HFF-Myc (cell line): ENCODE data around the gene UBTD2.
A peak's percentile ranks its signal among the peaks of the same experiment; 100 is the strongest.
"Not testable (repeated sequence)": the region's sequence is repeated elsewhere in the genome, so short reads cannot be mapped to it uniquely, and the experiment has no call there.

Experiments
- DNase-seq: peaks from one replicate; pipeline ENCODE4 v3.0.0-alpha.2; 2011; ENCODE audit warnings: low read depth; ENCODE audit errors: extremely low read depth
- H3K4me3 ChIP-seq: replicated peaks from 2 replicates; pipeline ENCODE4 v1.5.1; 2011; ENCODE audit warnings: low read depth, mild to moderate bottlenecking, control low read depth, low read length
- TF ChIP-seq, protein P1 (sequence below): IDR thresholded peaks from 2 replicates; pipeline ENCODE4 v1.5.1; 2012; ENCODE audit warnings: mild to moderate bottlenecking, low read depth, low read length, control low read depth; ENCODE audit errors: missing control alignments

The UBTD2 gene

DNA sequence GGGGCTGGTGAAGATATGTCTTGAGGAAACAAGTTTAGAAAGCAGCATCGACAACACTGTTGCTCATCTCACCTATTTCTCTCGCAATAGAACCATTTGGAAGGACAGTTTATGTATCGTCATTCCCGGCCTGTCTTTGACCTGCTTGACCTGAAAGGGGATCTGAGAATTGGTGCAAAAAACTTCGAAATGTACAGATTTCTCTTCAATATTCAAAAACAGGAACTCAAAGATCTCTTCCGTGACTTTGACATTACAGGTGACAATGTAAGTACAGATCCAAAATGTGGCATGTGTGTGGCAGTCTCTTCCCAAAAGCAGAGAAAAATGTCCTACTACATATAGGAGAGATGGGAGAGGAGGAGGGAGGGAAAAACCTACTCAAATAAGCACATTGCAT lies 83.1 kb downstream of the UBTD2 start:
- TF ChIP-seq, protein P1, sequence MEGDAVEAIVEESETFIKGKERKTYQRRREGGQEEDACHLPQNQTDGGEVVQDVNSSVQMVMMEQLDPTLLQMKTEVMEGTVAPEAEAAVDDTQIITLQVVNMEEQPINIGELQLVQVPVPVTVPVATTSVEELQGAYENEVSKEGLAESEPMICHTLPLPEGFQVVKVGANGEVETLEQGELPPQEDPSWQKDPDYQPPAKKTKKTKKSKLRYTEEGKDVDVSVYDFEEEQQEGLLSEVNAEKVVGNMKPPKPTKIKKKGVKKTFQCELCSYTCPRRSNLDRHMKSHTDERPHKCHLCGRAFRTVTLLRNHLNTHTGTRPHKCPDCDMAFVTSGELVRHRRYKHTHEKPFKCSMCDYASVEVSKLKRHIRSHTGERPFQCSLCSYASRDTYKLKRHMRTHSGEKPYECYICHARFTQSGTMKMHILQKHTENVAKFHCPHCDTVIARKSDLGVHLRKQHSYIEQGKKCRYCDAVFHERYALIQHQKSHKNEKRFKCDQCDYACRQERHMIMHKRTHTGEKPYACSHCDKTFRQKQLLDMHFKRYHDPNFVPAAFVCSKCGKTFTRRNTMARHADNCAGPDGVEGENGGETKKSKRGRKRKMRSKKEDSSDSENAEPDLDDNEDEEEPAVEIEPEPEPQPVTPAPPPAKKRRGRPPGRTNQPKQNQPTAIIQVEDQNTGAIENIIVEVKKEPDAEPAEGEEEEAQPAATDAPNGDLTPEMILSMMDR = no peak
- no peak overlapping the region for H3K4me3 ChIP-seq
- DNase-seq = no peak

DNA sequence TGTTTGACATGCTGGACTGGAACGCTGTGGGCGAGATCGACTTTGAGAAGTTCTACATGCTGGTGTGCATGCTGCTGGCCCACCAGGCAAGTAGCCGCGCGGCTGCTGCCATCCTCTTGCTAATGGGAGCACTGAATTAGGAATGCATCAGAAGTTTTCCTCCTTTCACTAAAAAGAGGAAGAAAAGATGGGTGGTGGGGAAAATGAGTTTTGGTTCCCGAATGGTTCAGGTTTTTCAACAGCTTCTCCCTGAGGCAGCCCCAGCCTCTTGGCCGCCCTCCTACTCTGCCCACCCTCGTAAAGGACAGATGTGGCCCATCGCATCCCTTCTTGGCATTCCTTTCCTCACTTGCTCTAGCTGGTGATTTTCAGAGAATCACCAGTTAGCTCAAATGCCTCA lies 84.1 kb downstream of the UBTD2 start:
- TF ChIP-seq, protein P1 = no peak
- no peak for DNase-seq
- no peak overlapping the region for H3K4me3 ChIP-seq

DNA sequence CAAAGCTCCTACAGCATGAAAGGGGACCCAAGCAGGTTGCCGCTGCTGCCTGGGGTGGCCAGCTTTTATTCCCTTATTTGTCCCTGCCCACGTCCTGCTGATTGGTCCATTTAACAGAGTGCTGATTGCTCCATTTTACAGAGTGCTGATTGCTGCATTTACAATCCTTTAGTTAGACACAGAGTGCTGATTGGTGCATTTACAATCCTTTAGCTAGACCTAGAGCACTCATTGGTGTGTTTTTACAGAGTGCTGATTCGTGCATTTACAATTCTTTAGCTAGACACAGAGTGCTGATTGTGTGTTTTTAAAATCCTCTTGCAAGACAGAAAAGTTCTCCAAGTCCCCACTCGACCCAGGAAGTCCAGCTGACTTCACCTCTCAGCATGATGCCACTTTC lies 85.8 kb downstream of the UBTD2 start:
- DNase-seq, H3K4me3 ChIP-seq: not testable (repeated sequence)

DNA sequence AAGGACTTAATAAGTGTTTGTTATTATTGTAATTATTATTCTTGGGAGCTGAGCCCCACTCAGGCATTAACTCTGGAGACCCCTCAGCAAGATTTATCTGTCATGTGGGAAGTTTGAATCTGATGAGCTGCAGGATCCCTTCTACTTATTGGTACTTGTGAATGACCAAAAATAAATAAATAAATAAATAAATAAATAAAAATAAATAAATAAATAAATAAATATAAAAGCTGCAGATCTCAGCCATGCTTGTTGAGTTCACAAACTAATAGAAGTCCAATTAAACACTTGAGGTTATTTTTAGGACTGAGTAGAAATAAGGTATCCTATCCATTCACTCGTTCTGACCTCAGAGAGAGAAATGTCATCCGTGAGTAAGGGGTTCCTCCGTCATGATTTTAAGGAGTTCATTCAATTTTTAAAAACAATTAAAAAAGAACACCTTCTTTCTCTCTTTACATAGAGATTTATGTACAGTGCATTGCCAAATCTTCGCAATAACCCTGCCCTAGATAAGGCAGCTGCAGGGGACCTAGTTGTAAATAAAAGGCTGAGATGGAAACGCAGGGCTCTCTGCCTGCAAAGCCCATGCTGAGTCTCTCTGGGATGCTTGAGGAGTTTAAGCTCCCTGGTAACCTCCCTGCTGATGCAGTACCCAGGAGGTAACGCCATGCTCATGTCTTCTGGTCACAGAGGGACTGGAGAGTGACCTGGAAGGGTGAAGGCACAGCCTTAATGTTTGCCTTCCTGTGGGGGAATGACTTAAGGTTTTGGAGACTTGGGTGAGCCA lies 88.4 kb downstream of the UBTD2 start:
- DNase-seq = no peak
- TF ChIP-seq, protein P1 = no peak

DNA sequence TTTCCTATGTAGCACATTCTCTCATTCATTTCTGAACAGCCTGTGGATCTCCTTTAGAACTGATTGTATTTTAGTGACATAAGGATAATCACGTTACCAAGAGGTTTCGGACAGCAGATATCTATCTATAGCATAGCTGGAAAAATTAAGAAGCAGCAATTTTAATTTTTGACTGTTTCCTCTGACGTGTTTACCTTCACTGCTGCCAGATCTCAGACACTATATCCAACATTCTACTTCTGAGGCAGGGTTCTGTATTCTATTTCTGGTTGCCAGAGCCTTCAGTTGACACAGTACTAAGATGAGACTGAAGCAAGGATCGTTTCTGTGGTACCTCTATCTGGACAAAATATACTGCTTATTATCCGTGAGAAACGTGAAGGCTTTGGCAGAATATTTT lies 89.7 kb downstream of the UBTD2 start, which contains the start of gene EFCAB9:
Gene EFCAB9 (plus strand): TSS at position 301 of the 400 bp plus-strand sequence. CDS start 1 bp downstream, at position 302.
- TF ChIP-seq, protein P1 = no peak
- no peak within 1 kb of the TSS for H3K4me3 ChIP-seq
- no peak for DNase-seq

More for the DNA sequence above, 88.4 kb downstream of the UBTD2 start:
- H3K4me3 ChIP-seq = no peak overlapping the region

DNA sequence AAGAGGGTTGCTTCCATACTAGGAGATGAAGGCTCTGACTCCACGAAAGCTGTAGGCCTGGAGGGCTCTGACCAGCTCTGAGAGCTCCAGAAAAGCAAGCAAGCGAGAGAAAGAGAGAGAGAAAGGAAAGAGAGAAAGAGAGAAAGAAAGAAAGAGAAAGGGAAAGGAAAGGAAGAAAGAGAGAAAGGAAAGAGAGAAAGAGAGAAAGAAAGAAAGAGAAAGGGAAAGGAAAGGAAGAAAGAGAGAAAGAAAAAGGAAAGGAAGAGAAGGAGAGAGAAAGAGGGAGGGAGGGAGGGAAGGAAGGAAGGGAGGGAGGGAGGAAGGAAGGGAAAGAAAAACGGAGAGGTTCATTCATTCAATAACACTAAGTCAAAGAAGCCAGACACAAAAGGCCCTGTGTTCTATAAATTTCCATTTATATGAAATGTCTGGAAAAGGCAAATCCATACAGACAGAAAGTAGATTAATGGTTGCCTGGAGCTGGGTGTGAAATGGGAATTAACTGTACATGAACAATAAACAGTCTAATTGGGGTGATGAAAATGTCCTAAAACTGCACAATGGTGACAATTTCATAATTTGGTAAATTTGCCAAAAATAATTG lies 93.8 kb downstream of the UBTD2 start:
- TF ChIP-seq, protein P1 = no peak
- no peak for DNase-seq
- no peak overlapping the region; the same call in 1 of the 2 replicates for H3K4me3 ChIP-seq

DNA sequence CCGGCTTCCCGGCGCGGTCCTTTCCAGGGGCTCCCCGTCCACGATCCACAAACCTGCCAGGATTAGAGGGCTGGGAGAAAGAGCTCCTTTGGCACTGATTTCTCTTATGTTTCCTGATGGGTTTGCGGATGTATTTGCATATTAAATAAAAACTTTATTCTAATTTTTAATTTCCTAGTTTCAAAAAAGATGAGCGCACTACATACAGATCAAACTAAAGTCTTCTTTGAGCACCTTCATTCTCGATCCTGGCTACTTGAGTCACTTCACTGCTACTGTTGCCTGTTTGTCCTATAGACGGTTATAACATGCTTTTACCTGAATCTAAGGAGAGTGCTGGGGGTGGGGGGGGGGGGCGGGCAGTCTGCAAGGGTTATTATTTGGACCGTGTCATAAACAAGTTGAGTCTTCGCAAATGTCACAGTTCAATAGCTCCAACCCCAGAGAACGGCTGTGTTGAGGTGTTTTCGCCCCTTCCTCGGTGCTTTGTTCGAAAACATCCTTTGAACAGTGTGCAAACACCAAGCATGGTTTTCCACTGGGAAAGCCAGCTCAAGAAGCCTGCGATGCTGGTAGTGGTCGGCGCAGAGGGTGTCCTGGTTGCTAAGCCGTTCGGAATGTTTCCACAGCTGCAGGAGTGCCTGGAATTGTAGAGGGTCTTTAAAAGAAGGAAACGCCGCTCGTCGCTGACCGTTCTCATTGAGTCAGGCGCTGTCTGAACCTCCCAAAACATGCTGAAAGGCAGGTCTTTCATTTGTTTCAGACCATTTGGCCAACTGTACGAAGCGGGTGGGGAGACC lies 94.5 kb downstream of the UBTD2 start:
- no peak for DNase-seq
- H3K4me3 ChIP-seq = peak overlapping the region; percentile 94
- TF ChIP-seq, protein P1 = no peak
